Pons (tissue), 1 donor: Measurements from ENCODE around the gene NR5A1.

Experiments used
- DNase-seq: peaks from one replicate; pipeline ENCODE4 v3.0.0-alpha.2; 2016; ENCODE audit warnings: low spot score

NR5A1 gene

GRCh38 chr9:124498499-124499146 lies 8.6 kb downstream of the NR5A1 start:
- DNase-seq: no peak

GRCh38 chr9:124498040-124498439 lies 9.2 kb downstream of the NR5A1 start:
- DNase-seq: no peak

GRCh38 chr9:124497441-124497840 lies 9.8 kb downstream of the NR5A1 start:
- no peak for DNase-seq

GRCh38 chr9:124496463-124496862 lies 10.7 kb downstream of the NR5A1 start:
- no peak for DNase-seq

- no peak for DNase-seq
These were observed 11.1 kb downstream of the NR5A1 start for GRCh38 chr9:124496075-124496449.

GRCh38 chr9:124495126-124496074 lies 11.8 kb downstream of the NR5A1 start:
- DNase-seq: no peak

- no peak for DNase-seq
These were observed 13.3 kb downstream of the NR5A1 start for GRCh38 chr9:124493794-124494479.

DNA sequence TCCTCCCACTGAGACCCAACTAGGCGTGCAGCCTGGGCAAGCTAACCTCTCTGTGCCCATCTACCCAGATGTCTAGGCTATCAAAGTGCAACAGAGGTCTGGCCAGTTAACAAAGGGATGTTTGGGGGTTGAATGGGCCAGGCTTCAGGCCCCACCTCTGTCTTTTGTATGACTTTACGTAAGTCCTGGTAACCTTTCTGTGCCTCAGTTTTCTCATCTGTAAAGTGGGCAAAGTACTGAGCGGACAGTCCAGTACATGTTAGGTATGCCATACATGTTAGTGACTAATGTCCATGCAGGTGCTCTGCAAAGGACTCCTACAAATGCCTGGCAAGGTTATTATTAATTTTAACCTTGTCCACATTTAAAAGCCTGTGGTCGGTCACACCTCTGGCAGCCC lies 14.0 kb downstream of the NR5A1 start:
- no peak for DNase-seq

DNA sequence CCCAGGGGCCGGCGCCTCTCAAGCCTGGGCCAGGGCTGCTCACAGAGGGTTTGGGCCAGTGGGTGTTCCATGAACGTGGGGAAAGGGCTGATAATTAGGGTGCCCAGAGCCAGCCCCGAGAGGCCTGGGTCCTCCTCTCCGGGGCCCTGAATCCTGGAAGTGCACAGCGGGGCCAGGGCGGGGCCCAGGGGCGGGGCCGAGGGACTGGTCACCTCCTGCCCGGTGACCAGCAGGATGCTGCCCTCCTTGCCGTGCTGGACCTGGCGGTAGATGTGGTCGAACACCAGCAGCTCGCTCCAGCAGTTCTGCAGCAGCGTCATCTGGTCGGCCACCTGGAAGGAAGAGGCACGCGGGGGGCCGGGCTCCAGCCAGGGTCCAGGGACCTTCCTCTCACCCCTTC lies 14.4 kb downstream of the NR5A1 start:
- DNase-seq: no peak

GRCh38 chr9:124491049-124491975 lies 15.9 kb downstream of the NR5A1 start:
- DNase-seq: no peak

GRCh38 chr9:124490004-124490403 lies 17.2 kb downstream of the NR5A1 start:
- DNase-seq: no peak

DNA sequence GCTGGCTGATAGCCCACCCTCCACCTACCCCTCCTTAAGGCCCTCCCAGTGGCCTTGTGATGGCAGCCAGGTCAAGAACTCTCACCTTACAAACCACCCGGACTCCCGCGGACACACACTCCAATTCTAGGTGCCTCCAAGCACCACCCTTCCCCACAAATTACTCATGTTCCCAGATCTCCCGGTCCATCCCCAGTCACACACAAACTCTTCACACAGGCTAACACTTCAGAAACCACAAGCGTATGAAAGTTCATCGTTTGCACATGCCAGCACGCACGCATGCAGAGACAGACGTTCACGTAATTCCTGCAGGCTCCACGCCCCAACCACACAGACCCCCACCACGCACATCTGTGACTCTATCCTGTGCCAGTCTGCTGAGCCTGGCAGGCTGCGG lies 18.0 kb downstream of the NR5A1 start:
- DNase-seq: no peak

DNA sequence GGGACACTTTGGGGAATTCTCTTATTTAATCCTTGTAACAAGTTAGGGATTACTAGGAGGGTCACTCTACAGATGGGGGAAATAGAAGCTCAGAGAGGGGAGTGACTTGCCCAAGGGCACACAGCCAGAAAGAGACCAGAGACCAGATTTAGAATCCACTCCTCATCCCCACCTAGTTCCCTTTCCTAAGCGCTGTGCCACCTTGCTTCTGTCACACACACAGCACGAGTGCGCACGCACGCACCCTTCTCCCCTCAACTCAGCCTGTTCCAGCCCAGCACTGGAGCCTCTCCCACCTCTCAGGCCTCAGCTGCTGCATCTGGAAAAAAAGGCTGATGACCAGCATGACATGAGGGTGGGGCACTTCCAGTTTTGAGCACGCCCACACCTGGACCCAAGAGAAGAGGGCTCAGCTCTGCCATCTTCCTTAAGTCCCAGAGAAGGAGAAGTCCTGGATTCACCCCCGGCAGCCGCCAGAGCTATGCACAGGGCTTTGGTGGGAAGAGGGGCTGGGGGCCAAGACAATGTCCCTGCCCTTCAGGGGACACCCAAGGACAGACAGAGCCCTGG lies 18.5 kb downstream of the NR5A1 start:
- DNase-seq: no peak

- no peak for DNase-seq
These were observed 19.7 kb downstream of the NR5A1 start for GRCh38 chr9:124487260-124488182.

DNA sequence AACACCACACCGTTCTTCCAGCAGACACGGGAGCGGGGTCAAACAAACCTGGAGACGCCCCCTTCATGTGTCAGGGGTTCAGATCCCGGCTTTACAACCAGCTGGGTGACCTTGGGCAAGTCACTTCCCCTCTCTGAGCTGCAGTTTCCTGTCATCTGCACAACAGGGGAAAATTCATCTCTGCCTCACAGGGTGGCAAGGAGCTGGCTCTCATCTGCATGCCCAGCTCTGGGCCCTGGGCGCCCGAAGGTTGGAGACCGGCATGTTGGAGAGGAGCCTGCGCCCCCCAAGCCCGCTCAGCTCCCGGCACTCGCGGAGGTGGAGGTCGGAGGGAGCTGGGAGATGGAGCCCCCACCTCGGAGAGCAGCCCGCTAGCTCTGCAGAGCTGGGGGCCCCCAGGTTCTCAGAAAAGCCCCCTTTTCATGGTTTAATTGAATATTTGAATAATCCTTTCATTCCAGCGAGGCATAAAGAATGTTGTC lies 20.4 kb downstream of the NR5A1 start:
- DNase-seq: no peak

- DNase-seq: no peak
These were observed 21.3 kb downstream of the NR5A1 start for GRCh38 chr9:124485936-124486335.

DNA sequence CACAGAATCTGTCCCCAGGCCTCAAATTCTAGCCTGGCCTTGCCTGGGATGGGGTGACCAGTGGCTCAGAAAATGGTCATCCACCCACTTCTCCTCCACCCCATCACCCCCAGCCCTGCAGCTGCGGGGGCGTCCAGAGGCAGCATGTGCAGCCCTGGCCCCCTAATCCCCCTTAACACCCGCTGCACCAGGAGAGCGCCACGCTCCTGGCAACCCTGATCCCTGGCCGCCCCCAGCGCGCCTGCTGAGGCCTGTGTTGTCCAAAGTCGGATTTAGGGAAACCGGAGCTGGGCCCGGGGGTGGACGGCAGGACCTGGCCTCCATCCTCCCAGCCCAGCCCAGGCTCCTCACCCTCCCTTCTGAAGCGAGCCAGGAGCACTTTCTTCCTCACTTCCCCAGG lies 22.0 kb downstream of the NR5A1 start:
- DNase-seq: no peak

GRCh38 chr9:124483481-124483880 lies 23.7 kb downstream of the NR5A1 start:
- no peak for DNase-seq

GRCh38 chr9:124482431-124483031 lies 24.7 kb downstream of the NR5A1 start:
- DNase-seq: no peak

DNA sequence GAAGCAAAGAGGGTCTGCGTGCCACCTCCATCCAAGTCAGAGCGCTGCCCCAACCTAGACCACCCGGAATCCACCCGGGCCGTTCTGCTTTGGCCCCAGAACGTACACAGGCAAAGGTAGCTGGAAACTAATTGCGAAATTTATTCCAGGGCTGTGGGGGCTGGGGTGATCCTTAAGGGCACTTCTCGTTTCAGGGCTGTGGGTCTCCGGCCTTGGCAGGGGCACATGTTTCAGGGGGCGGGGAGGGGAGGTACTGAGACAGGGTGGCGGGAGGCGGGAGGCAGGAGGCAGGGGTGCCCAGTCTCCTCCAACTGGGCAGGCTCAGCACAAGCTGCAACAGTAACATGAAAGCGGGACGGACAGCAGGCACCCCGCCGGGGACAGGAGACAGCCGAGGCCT lies 26.1 kb downstream of the NR5A1 start:
- DNase-seq: no peak
